Measurements from ENCODE around the gene DBH.

DNA sequence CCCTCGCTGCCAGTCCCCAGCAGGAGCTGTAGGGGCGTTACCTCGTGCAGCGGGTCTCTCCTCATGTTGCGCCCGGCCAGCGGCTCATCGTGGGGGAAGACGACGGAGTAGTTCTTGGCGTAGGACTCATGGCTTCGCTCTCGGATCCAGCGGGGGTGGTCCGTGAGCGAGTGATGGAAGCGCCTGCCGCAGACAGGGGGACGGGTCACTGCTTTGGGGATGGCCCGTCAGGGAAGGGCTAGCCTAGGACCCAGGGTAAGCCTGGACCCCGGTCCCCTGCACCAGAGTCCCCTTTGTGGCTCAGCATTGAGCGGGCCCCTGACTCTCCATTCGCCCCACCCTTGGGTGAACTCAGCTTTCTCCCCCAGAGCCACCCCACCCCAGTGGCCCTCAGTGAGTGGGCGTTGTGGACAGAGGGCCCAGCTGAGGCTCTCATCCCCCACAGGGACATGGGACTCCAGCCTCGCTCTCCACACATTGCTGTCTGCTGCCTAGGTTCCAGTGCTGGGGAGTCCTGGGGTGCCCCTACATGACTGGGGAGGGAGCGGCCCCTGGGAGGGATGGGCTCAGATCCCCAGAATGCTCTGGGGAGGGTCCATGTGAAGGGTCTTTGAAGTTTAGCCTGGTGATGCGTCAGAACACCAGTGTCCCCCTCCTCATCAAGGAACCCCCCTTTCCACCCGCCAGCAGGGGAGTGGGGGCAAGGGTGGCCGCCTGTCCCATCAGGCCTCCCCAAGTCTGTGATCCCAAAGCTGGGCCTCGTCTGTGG, 72.3 kb downstream of the DBH start:
- TF ChIP-seq, protein P1, sequence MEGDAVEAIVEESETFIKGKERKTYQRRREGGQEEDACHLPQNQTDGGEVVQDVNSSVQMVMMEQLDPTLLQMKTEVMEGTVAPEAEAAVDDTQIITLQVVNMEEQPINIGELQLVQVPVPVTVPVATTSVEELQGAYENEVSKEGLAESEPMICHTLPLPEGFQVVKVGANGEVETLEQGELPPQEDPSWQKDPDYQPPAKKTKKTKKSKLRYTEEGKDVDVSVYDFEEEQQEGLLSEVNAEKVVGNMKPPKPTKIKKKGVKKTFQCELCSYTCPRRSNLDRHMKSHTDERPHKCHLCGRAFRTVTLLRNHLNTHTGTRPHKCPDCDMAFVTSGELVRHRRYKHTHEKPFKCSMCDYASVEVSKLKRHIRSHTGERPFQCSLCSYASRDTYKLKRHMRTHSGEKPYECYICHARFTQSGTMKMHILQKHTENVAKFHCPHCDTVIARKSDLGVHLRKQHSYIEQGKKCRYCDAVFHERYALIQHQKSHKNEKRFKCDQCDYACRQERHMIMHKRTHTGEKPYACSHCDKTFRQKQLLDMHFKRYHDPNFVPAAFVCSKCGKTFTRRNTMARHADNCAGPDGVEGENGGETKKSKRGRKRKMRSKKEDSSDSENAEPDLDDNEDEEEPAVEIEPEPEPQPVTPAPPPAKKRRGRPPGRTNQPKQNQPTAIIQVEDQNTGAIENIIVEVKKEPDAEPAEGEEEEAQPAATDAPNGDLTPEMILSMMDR (IDR thresholded peaks at IDR 0.05; ENCODE audit: extremely low read depth in 1 of 2, insufficient read depth in 1 of 2, low read depth in 1 of 2, low read length in 2 of 2) = no peak
- no peak for TF ChIP-seq EZH2 (IDR thresholded peaks at IDR 0.05; ENCODE audit: borderline replicate concordance, low read depth, low read length, severe bottlenecking)
- TF ChIP-seq POLR2AphosphoS5 (IDR thresholded peaks at IDR 0.05; ENCODE audit: insufficient read depth, low read depth, low read length) = no peak
- TF ChIP-seq, protein P2, sequence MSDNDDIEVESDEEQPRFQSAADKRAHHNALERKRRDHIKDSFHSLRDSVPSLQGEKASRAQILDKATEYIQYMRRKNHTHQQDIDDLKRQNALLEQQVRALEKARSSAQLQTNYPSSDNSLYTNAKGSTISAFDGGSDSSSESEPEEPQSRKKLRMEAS (IDR thresholded peaks at IDR 0.05; ENCODE audit: insufficient read depth, insufficient read length) = no peak
- no peak for TF ChIP-seq POLR2A (IDR thresholded peaks at IDR 0.05; ENCODE audit: low read depth, low read length)
- no peak for TF ChIP-seq MYC (IDR thresholded peaks at IDR 0.05; ENCODE audit: low read depth, low read length)

Data from endothelial cell of umbilical vein (primary cell).